Renal cortical epithelial cell (primary cell): ENCODE data around the gene MAGI3. TPM values are rescaled to one million over a fixed set of nuclear protein-coding genes. Genes with fewer than 3 reads are reported as not detected.
"Not testable (repeated sequence)": the region's sequence is repeated elsewhere in the genome, so short reads cannot be mapped to it uniquely, and the experiment has no call there.

ENCODE experiments used
- DNase-seq: peaks from one replicate; pipeline ENCODE4 v3.0.0-alpha.2; 2011; ENCODE audit warnings: low read depth
- total RNA-seq: library from RNA; depleted of rRNA; stranded (reverse); fragments of >200 nt; gene quantifications from 2 replicates; pipeline ENCODE4 v1.2.3, GENCODE V29; 2014

MAGI3 gene
- total RNA-seq, 1 donor from 2014 or later, result 13.4 TPM

DNA sequence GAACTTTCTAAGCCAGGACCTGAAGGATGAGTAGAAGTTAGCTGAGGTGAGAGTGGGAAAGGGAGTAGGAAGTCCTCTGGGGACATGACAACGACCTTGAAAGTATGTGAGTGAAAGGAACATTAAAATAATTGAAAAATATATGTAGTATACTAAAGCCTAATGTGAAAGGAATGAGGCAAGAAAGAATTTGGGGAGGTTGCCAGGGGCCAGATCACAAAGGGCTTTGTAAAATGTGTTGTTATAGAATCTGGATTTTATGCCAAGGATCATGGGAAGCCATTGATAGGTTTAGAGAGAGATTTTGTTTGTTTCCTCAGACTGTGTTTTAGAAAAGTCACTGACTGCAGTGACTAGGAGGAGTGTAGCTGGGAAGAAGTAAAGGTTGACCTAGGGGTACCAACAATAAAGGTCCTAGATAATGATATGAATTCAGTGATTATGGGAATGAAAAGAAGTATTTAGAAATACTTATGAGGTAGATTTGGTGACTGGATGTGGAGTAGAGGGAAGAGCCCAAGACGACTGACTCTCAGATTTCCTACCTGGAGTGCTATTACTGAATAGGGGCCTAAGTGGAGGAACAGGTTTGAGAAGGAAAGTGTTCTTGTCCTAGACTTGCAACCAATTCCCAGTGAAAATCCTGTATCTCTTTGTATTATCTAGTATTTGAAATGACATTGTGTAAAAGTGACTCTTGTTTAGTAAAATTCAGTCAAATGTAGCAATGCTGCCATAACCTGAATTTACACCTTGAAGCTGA is 189.1 kb downstream of the MAGI3 start:
- no peak for DNase-seq

DNA sequence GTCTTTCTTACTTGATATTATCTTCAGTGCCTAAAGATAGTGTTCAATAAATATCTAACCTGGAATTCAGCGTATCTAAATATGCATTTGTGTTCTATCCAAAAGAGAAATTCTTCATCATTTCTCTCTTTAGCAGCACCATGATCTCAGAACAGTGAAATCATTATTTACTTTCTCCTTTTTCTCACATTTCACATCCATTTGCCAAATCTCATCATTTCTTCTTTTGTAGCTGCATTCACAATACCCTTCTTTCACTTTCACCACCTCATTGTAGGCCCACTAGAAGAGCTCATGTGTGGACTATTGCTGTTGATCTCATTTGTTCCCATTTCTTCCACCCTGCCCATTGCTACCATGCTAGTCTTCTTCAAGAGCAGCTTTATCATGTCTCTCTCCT is 191.0 kb downstream of the MAGI3 start:
- no peak for DNase-seq

DNA sequence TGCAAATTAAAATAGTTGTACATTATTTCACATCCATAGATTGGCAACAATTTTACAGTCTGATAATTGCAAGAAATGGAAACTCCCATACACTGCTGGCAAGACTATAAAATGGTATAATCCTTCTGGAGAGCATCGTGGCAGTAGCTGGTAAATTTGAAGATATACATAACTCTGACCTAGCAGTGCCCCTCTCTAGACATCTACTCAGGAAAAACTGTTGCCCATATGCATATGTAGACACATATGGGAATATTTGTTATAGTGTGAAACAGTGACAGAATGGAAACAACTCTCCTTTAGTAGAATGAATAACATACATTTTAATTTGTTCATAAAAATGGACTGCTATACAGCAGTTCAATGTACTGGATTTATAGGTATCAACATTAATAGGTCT is 191.8 kb downstream of the MAGI3 start:
- DNase-seq, result no peak

DNA sequence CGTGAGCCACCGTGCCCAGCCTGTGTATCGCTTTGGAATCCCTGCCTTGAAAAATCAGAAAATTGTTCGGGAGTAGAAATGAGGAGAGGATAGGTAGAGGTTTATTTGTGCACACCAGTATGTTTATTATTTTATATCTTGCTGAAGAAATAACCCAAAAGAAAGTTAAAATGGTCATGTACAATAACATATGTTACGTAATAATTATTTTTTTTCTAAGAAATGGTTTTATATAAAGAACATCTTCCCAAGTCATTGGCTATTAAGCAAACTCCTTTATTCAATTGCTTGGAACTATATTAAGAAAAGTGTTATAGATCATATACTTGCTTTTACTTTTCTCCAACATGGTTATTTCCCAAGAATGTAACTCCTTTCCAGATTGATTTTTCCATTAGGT is 197.2 kb downstream of the MAGI3 start:
- DNase-seq, result no peak

DNA sequence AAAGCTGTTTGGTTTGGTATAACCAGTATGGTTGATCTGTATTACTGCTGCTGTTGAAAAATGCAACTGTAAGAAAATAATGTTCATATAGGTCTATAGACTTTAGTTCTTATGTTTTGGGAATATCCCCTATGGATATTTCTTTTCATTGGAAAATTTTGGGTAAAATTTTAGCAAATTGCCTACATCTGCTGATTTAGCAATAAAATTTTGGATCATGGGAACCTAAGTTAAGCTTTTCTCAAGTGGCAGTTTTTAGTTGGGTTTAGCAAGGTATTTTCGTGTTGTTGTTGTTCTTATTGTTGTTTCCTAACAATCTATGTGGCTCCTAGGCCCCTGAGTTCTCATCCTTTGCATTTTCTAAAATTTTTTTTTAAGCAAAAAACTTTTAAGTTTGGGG is 201.9 kb downstream of the MAGI3 start:
- no peak for DNase-seq

DNA sequence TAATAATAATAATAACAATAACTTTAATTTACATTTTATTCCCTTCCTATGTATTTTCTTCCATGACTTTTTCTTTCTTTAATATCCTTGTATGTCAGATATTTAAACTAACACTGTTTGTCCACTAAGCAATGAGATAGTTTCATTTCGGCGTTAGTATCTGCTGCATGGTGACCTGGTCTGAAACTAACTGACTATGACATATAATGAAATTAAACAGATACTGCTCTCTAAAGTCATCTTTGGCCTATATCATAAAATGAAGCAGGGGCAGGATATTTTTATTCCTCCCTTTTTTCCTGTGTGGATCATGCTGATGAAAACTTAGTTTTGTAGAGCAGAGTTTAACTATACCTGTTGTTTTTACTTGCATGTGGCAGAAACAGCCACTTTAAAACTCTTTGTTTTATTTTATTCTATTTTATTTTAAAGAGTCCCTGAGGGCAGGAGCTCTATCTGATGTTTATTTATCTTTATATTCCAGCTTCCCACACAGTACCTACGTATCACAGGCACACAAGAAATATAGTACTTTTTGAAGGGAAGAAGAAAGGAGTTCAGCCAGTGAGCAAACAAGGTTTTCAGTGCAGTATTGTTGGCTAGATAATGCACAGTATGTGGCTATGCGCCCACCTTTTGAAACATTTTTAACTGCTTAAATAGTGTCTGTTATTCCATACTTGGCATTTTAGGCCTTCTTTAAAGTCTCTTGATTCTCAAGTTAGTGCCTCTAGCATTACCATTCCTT is 203.4 kb downstream of the MAGI3 start:
- DNase-seq, result no peak

DNA sequence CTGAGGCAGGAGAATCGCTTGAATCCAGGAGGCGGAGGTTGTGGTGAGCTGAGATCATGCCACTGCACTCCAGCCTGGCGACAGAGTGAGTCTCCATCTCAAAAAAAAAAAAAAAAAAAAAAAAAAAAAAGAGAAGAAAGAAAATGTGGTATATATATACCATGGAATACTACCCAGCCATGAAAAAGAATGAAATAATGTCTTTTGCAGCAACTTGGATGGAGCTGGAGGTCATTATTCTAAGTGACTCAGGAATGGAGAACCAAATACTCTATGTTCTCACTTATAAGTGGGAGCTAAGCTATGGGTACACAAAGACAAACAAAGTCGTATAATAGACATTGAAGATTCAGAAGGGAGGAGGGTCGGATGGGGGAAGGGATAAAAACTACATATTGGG is 214.2 kb downstream of the MAGI3 start:
- not testable (repeated sequence) for DNase-seq

DNA sequence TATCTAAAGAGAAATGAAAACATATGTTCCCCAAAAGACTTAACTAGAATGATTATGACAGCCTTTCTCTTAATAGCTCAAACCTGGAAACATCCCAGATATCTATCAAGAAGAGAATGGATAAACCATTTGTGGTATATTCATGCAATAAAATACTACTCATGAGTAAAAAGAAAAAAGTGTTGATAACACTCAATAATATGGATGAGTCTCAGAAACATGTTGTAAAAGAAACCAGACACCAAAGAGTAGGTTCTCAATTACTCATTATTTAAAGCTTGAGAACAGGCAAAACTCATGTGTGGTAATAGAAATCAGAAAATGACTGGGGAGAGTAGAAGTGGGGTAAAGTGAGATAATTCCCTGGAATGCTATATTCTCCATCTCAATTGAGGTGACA is 214.8 kb downstream of the MAGI3 start:
- DNase-seq, result no peak

DNA sequence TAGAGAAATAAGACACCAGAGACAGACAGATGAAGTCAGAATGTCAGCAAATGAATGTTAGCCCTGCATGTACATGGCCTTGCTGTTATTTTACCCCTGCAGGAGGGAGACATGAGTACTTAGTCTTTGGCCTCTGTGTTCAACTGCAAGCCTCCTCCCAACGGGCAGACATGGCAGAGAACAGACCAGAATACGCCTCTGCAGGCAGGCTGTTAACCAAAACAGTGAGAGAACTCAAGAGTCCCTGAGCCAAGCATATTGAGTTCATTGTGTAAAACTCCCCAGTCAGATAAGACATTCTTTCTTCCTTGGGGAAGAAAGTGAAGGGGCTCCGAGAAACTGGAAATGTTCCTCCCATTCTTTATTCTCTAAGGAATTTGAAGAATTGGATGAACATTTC is 218.1 kb downstream of the MAGI3 start:
- no peak for DNase-seq

DNA sequence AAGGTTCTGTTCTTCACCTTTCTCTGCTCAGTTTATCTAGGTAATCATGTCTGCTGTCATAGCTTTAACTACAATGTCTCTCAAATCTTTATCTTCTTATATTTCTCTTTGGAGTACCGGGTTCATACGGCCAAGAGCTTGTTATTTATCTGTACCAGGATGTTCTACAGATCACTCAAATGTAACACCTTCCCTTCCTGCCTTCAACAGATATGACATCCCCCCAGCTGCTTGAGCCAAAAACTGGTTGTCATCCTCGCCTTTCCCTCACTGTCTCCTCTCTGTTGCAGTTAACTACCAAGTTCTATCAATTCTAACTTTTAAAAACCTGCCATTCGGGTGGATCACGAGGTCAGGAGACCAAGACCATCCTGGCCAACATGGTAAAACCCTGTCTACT is 220.1 kb downstream of the MAGI3 start:
- DNase-seq, result no peak

DNA sequence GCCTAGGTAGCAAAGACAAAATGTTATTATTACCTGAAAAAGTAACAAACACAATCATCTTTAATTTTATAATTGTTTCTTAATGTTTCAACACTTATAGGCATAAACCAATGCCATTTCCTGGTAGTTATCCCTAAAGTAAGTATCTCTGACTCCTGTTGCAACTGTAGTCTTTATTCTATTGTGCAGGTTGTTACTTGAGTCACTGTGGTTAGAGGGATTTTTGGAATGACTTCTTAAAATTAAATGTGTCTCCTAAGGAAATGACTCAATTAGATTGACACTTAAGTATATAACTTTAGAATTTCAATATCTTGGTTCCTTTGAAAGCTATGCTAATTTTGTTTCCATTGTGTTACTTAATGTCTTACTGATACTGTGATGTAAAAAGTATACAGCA is 225.1 kb downstream of the MAGI3 start:
- DNase-seq, result peak; percentile 62

DNA sequence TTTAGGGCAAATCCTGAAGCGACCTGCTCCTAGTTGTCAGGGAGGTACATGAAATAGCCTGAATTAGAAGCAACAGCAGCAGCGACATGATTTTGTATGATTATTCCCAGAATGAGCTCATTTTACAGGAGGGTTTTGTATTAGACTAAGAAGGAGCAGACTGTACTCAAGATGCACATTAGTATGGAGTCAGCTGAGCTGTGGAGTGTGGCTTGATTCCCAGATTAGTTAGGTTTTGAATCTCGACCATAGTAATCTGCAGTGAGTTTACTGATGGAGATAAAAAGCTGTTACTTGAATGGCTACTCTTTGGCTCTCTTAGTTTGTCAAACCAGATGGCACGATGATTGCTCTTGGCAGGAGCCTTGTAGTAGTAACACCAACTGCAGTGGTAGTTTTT is 225.8 kb downstream of the MAGI3 start:
- DNase-seq, result no peak

DNA sequence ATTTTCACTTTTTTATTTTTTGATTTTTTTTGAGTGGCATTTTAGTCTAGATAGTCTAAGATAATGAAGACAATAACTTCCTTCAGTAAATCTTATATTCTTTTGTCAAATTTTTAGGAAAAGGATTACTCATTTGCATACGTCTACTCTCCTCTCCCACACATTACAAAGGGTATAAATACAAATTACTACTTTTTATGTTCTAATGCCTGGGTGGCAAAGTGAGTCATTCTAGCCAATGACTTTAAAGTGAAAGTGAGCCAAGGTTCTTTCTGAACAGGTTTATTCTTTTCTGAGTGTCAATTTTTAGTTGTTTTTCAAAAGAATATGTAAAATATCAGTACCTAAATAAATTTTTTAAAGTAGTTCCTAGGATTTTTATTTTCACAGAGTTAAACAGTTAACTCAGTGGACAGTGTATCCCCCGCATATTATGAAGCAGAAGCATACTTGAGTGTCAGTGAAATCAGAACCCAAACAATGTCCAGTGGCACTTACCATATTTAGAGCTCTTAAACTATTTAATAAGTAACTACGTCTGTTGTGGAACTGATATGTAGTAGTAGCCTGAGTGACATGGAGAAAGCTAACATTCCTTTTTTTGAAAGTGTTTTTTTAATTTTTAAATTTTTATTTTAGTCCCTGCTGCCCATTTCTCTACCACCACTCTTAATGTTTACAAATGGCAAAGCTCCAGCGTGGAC is 227.3 kb downstream of the MAGI3 start:
- peak; percentile 72 for DNase-seq

DNA sequence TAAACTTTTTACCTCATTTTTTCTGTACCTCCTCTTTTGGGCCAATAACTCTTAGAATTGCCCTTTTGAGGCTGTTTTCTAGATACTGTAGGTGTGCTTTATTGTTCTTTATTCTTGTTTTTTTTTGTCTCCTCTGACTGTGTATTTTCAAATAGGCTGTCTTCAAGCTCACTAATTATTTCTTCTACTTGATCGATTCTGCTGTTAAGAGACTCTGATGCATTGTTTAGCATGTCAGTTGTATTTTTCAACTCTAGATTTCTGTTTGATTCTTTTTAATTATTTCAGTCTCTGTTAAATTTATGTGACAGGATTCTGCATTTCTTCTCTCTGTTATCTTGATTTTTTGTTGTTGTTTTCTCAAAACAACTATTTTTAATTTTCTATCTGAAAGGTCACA is 238.7 kb downstream of the MAGI3 start:
- DNase-seq, result no peak

DNA sequence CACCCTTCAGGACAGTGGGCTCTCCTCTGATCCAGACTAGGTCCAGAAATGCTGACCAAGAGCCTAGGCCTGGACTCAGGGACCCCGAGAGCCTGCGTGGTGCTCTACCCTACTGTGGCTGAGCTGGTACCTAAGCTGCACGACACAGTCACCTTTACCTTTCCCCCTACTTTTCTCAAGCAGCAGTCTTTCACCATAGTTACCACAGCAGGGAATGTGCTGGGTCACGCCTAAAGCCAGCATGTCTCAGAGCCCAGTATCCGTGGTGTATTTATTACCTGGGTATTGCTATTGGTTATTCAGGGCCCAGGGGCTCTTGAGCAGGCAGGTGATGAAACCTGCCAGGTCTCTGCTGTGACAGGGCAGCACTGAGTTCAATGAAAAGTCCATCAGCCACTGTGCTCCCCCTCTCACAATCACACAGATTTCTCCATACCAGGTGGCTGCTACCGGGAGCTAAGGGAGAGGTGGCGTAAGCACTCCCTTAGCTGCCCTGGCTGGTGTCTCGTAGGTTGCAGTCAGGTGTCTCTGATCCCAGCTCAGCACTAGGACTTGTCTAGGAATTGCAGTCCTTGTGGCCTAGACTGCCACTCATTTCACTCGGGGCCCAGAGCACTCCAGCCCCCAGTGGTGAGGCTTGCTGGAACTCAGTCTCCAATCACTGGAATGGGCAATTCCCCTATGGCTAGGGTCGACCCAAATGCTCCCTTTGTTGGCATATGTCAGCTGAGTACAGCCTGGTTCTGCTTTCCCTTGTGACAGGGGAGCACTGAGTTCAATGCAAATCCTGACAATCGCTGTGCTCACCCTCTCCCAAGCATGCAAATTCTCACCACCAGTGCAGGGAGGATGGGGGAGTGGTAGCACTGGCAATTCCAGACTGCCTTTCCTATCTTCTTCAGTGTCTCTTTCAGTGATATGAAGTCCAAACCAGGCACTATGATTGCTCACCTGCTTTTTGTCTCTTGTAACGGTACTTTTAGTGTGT is 240.3 kb downstream of the MAGI3 start:
- DNase-seq, result no peak

DNA sequence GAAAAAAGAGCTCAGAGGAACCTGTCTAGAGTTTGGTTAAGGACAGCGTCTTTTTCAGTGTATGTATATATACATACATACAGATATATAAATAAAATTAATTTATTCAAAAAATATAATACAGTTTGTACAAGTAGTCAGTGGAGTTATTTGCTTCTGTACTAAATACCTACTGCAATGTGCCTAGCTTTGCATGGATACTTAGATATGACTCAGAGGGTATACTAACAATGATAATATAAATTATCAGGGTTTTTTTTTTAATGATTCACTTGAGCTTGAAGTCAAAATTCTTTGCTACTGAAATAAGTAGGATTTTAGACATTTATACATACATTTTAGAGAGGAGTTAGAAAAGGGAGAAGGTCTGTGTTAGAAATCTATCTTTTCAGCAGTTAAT is 251.1 kb downstream of the MAGI3 start:
- peak; percentile 9 for DNase-seq

DNA sequence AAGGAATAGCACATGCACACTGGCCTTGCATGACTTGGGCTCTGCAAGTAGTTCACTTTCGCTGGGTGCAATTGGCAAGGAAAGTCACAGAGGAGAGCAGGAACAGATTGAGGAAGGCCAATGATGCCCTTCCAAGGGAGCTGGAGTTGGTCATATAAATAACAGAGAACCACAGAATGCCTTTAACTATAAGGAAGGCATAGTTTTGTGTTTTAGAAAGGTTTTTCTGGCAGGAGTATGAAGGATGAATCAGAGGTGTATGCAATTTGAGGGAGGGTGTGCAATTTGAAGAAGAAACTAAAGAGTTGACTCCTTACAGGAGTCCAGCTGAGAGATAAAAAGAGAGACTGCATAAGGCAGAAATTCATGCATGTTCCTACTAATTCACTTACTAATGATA is 256.8 kb downstream of the MAGI3 start:
- no peak for DNase-seq

DNA sequence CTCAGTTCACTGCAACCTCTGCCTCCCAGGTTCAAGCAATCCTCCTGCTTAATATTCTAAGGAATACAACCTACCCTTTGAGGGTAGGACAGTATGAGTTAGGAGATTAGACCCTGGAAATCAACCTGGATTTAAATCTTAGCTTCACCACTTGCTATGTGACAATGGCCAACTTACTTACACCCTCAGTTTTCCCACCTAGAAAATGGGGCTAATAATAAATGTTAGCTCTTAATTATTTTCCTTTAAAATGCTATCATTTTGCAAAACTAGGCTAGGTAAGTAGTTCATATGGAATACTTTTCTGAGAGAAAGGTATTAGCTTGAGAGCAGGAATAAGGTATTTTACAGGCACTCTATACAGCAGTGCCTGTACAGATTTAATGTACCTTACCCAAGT is 258.2 kb downstream of the MAGI3 start:
- DNase-seq, result no peak

DNA sequence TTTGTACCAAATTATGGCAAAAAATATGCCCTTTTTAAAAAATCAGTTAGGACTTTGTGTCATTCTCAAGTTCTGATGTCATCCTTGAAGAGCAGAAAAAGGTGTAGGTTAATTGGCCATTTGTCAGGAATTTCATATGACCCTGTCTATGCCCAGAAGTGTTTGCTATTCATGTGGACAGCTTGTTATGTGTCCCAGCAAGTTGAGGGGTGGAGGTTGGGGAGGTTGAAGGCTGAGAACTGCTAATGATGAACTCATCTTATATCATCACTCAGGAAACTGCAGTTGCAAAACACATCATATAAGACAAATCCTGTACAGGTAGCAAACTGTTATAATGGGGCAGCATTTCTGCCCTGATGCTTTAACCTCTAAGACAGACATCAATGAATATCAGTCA is 262.5 kb downstream of the MAGI3 start:
- peak; percentile 7 for DNase-seq

DNA sequence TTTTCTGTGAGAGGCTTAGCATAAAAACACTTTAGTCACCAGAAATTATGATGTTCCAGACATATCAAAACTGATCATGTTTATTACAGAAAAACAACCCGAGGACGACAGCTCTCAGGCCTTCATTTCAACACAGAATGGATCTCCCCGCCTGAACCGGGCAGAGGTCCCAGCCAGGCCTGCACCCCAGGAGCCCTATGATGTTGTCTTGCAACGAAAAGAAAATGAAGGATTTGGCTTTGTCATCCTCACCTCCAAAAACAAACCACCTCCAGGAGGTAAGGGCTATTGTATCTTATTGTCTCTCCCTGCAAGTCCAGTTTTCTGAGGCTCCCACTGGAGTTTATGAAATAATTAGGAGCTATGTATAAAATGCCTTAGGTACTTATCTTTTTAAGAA is 263.4 kb downstream of the MAGI3 start:
- DNase-seq, result no peak

DNA sequence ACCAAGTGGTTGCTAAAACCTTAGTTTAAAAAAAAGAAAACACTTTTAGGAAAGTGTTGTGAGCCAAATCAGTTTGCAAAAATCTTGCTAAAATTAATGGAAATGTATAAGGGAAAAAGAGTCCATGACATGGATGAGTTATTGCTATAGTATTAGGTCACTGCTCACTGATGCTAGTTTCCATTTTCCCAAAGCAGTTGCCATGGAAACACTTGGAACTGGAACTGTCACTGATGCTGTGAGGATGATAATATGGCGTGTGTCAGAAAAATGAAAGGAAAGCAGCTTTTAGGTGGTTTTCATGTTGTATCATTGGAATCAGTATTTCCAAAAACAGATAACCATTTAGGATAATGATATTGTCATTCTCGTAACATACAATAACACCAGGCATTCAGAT is 264.6 kb downstream of the MAGI3 start:
- DNase-seq, result no peak

DNA sequence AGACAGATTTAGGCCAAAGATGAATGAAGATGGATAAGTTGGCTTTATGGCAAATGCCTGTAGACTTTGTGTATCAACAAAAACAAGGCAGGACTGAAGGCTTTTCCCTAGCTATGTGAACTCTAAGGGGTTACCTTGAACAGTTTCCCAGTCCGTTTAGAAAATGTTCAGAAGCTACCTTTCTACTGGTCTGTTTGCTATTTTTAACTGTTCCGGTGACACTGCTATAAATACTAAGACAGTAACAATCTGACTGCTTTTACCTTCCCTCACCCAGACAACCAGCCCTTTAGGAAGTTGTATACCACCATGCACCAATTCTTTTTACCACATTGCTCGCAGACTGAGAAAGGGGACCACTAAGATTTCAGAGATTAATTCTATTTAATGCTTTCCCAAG is 266.8 kb downstream of the MAGI3 start:
- DNase-seq, result no peak
